Activated T-helper 9 cell treated with anti-CD3 and anti-CD28 coated beads, Interleukin-2, amount 50 U/mL, for 16 hours (primary cell): ENCODE data around the gene ACP3.
"Not testable (repeated sequence)": the region's sequence is repeated elsewhere in the genome, so short reads cannot be mapped to it uniquely, and the experiment has no call there.

Experiments used
- DNase-seq: peaks from one replicate; pipeline ENCODE4 v3.0.0-alpha.2; 2020; ENCODE audit warnings: low read depth

Gene ACP3

GRCh38 chr3:132368515-132368914 lies 51.3 kb downstream of the ACP3 start:
- DNase-seq, result no peak

- no peak for DNase-seq
Measured at GRCh38 chr3:132368962-132369361, 51.8 kb downstream of the ACP3 start.

GRCh38 chr3:132376945-132377354 lies 59.7 kb downstream of the ACP3 start:
- DNase-seq, result not testable (repeated sequence)

GRCh38 chr3:132378048-132378762 lies 61.0 kb downstream of the ACP3 start:
- DNase-seq, result no peak

- DNase-seq, result no peak
Measured at GRCh38 chr3:132378846-132379245, 61.6 kb downstream of the ACP3 start.

- DNase-seq, result no peak
Measured at GRCh38 chr3:132380920-132381319, 63.7 kb downstream of the ACP3 start.

- DNase-seq, result no peak
Measured at GRCh38 chr3:132381348-132381944, 64.2 kb downstream of the ACP3 start.

GRCh38 chr3:132382267-132382666 lies 65.1 kb downstream of the ACP3 start:
- no peak for DNase-seq

- no peak for DNase-seq
Measured at GRCh38 chr3:132382688-132383194, 65.5 kb downstream of the ACP3 start.

- DNase-seq, result no peak
Measured at GRCh38 chr3:132386259-132386658, 69.1 kb downstream of the ACP3 start.

GRCh38 chr3:132392675-132393074 lies 75.5 kb downstream of the ACP3 start:
- not testable (repeated sequence) for DNase-seq

GRCh38 chr3:132394320-132394719 lies 77.1 kb downstream of the ACP3 start:
- DNase-seq, result no peak

GRCh38 chr3:132395126-132395525 lies 77.9 kb downstream of the ACP3 start:
- no peak for DNase-seq

GRCh38 chr3:132396255-132396654 lies 79.0 kb downstream of the ACP3 start:
- no peak for DNase-seq

- not testable (repeated sequence) for DNase-seq
Measured at GRCh38 chr3:132396776-132397175, 79.6 kb downstream of the ACP3 start.

GRCh38 chr3:132399054-132399929 lies 82.1 kb downstream of the ACP3 start:
- no peak for DNase-seq

- DNase-seq, result no peak
Measured at GRCh38 chr3:132401255-132401654, 84.0 kb downstream of the ACP3 start.

GRCh38 chr3:132404276-132404675 lies 87.1 kb downstream of the ACP3 start:
- no peak for DNase-seq

- DNase-seq, result no peak
Measured at GRCh38 chr3:132405188-132405587, 88.0 kb downstream of the ACP3 start.

GRCh38 chr3:132405609-132406299 lies 88.5 kb downstream of the ACP3 start:
- no peak for DNase-seq

GRCh38 chr3:132406587-132406986 lies 89.4 kb downstream of the ACP3 start:
- no peak for DNase-seq

- DNase-seq, result no peak
Measured at GRCh38 chr3:132407025-132407424, 89.8 kb downstream of the ACP3 start.
